Activated CD8-positive, alpha-beta T cell treated with anti-CD3 and anti-CD28 coated beads for 36 hours (primary cell): ENCODE measurements around the gene KCNMB2. TPM values are rescaled to one million over a fixed set of nuclear protein-coding genes. Genes with fewer than 3 reads are reported as not detected.

Experiments used
- ATAC-seq: fragments of 200-7000 bp; cut with Tn5 transposase; one replicate; pipeline ENCODE4 v1.10.0; 2021; ENCODE audit warnings: mild to moderate bottlenecking, moderate library complexity
- CTCF ChIA-PET: fragments of 350-600 bp; sonication (Branson Sonifier 250); formaldehyde crosslinking; loops from one replicate; lab custom pipeline; 2021; ENCODE audit warnings: antibody characterized with exemption; lab: Charles Lee
- POLR2A ChIA-PET: fragments of 350-600 bp; sonication (Branson Sonifier 250); formaldehyde crosslinking; loops from one replicate; lab custom pipeline; 2021; ENCODE audit warnings: antibody characterized with exemption; lab: Charles Lee
- DNase-seq: peaks from one replicate; pipeline ENCODE4 v3.0.0-alpha.2; 2020
- H3K27ac Mint-ChIP-seq: one replicate; pipeline ENCODE4 v1.8.0; 2021; ENCODE audit warnings: mild to moderate bottlenecking, mixed read lengths
- H3K27me3 Mint-ChIP-seq: one replicate; pipeline ENCODE4 v1.8.0; 2021; ENCODE audit warnings: mixed read lengths
- H3K36me3 Mint-ChIP-seq: one replicate; pipeline ENCODE4 v1.8.0; 2021; ENCODE audit warnings: low read depth, mixed read lengths
- H3K4me1 Mint-ChIP-seq: one replicate; pipeline ENCODE4 v1.8.0; 2021; ENCODE audit warnings: low read depth, mixed read lengths
- H3K4me3 Mint-ChIP-seq: one replicate; pipeline ENCODE4 v1.8.0; 2021; ENCODE audit warnings: mild to moderate bottlenecking, moderate library complexity, mixed read lengths
- H3K9me3 Mint-ChIP-seq: one replicate; pipeline ENCODE4 v1.8.0; 2021; ENCODE audit warnings: mixed read lengths
- CTCF ChIP-seq: fragments of 200-600 bp; IDR thresholded peaks from one replicate; pipeline ENCODE4 v1.8.0; 2022; ENCODE audit warnings: antibody characterized with exemption, mild to moderate bottlenecking
- intact Hi-C: fragments of 100-400 bp; cut with micrococcal nuclease; formaldehyde crosslinking; loops from one replicate; pipeline ENCODE4 v1.10.0; 2022
- total RNA-seq, 2 experiments: library from RNA; stranded (reverse); gene quantifications; one replicate each; pipeline ENCODE4 v1.2.3, GENCODE V29; 2021

The KCNMB2 gene
- total RNA-seq, 2 experiments from 2014 or later: not detected

GRCh38 chr3:178847190-178847589 lies 311.0 kb downstream of the KCNMB2 start:
- Mint-ChIP-seq H3K9me3 (no peaks in the 10 kb centered on the region), H3K36me3 (no peaks in the 10 kb centered on the region), H3K27me3 (no peaks in the 10 kb centered on the region), H3K27ac (no peak overlapping the region), H3K4me1 (no peaks in the 10 kb centered on the region), H3K4me3 (no peak overlapping the region)
- intact Hi-C loops: no loop called here
- ChIA-PET POLR2A (no interaction called here), CTCF (no interaction called here)
- DNase-seq (no peak), ATAC-seq (no peak)
- TF ChIP-seq CTCF: no peak

- no peak for TF ChIP-seq CTCF
- POLR2A ChIA-PET: no interaction called here
- no peaks in the 10 kb centered on the region for H3K36me3 Mint-ChIP-seq
- no peak overlapping the region for H3K4me3 Mint-ChIP-seq
- no peaks in the 10 kb centered on the region for H3K9me3 Mint-ChIP-seq
- intact Hi-C loops: no loop called here
- H3K27me3 Mint-ChIP-seq: no peaks in the 10 kb centered on the region
- H3K27ac Mint-ChIP-seq: no peak overlapping the region
- DNase-seq (no peak), ATAC-seq (no peak)
- CTCF ChIA-PET: no interaction called here
- no peaks in the 10 kb centered on the region for H3K4me1 Mint-ChIP-seq
Measured at GRCh38 chr3:178849199-178849910, 313.1 kb downstream of the KCNMB2 start.

- ATAC-seq (no peak), DNase-seq (no peak)
- Mint-ChIP-seq H3K4me3 (no peak overlapping the region), H3K36me3 (no peaks in the 10 kb centered on the region), H3K9me3 (no peaks in the 10 kb centered on the region), H3K27me3 (no peaks in the 10 kb centered on the region), H3K4me1 (no peaks in the 10 kb centered on the region), H3K27ac (no peak overlapping the region)
- POLR2A ChIA-PET: no interaction called here
- CTCF ChIA-PET: no interaction called here
- intact Hi-C loops: no loop called here
- no peak for TF ChIP-seq CTCF
Measured at GRCh38 chr3:178850450-178851190, 314.4 kb downstream of the KCNMB2 start.

GRCh38 chr3:178851564-178851963 lies 315.3 kb downstream of the KCNMB2 start:
- DNase-seq (no peak), ATAC-seq (no peak)
- intact Hi-C loops: no loop called here
- Mint-ChIP-seq H3K36me3 (no peaks in the 10 kb centered on the region), H3K4me1 (no peaks in the 10 kb centered on the region), H3K9me3 (no peaks in the 10 kb centered on the region), H3K27ac (no peak overlapping the region), H3K4me3 (no peak overlapping the region), H3K27me3 (no peaks in the 10 kb centered on the region)
- no peak for TF ChIP-seq CTCF
- ChIA-PET CTCF (no interaction called here), POLR2A (no interaction called here)

- H3K4me3 Mint-ChIP-seq: no peak overlapping the region
- POLR2A ChIA-PET: no interaction called here
Measured at GRCh38 chr3:178856804-178857203, 320.6 kb downstream of the KCNMB2 start.

More at GRCh38 chr3:178856804-178857203, 320.6 kb downstream of the KCNMB2 start:
- Mint-ChIP-seq H3K9me3 (no peaks in the 10 kb centered on the region), H3K27ac (no peak overlapping the region), H3K36me3 (no peaks in the 10 kb centered on the region), H3K4me1 (no peaks in the 10 kb centered on the region), H3K27me3 (no peaks in the 10 kb centered on the region)
- CTCF ChIA-PET: no interaction called here
- no peak for DNase-seq
- intact Hi-C loops: no loop called here
- TF ChIP-seq CTCF: no peak
- no peak for ATAC-seq
